CD4-positive, alpha-beta T cell (primary cell): Measurements from ENCODE around the gene PRR9. TPM values are rescaled to one million over a fixed set of nuclear protein-coding genes. Genes with fewer than 3 reads are reported as not detected.
"Not testable (repeated sequence)": the region's sequence is repeated elsewhere in the genome, so short reads cannot be mapped to it uniquely, and the experiment has no call there.

Experiments
- ATAC-seq: fragments of 200-7000 bp; cut with Tn5 transposase; one replicate; pipeline ENCODE4 v1.10.0; 2022; ENCODE audit warnings: mild to moderate bottlenecking; ENCODE audit not compliant: poor library complexity
- CTCF ChIA-PET: fragments of 350-600 bp; sonication (Branson Sonifier 250); formaldehyde crosslinking; loops from one replicate; lab custom pipeline; 2021; ENCODE audit warnings: antibody characterized with exemption, inconsistent platforms; lab: Charles Lee
- POLR2A ChIA-PET: fragments of 350-600 bp; sonication (Branson Sonifier 250); formaldehyde crosslinking; loops from one replicate; lab custom pipeline; 2021; ENCODE audit warnings: antibody characterized with exemption, inconsistent platforms; lab: Charles Lee
- DNase-seq, 14 experiments: peaks; one replicate each; pipeline ENCODE4 v3.0.0-alpha.2; 2013 to 2020; ENCODE audit warnings: mixed read lengths in 2 of 14
- H3K27ac ChIP-seq, 2 donors: one replicate each; pipeline versions ENCODE4 v1.5.1 to v1.7.0; 2013; ENCODE audit warnings: low read length in 2 of 2, low read depth in 1 of 2, mild to moderate bottlenecking in 1 of 2
- H3K27me3 ChIP-seq, 2 experiments: 1 replicate in 1 of 2; 2 replicates in 1 of 2; pipeline versions ENCODE4 v1.6.1 to v1.7.0; 2013; ENCODE audit warnings: low read length in 2 of 2, control low read depth in 1 of 2, mild to moderate bottlenecking in 1 of 2, moderate library complexity in 1 of 2; ENCODE audit not compliant: insufficient read depth in 2 of 2, control insufficient read depth in 1 of 2
- H3K36me3 ChIP-seq: one replicate; pipeline ENCODE4 v1.6.1; 2013; ENCODE audit warnings: low read length, control low read depth; ENCODE audit not compliant: insufficient read depth
- H3K4me1 ChIP-seq: one replicate; pipeline ENCODE4 v1.6.1; 2013; ENCODE audit warnings: low read length, control low read depth; ENCODE audit not compliant: insufficient read depth
- H3K4me3 ChIP-seq: one replicate; pipeline ENCODE4 v1.5.1; 2013; ENCODE audit warnings: mild to moderate bottlenecking, low read length, moderate library complexity
- H3K9me3 ChIP-seq, 2 experiments: 1 replicate in 1 of 2; 2 replicates in 1 of 2; pipeline versions ENCODE4 v1.6.1 to v1.7.0; 2013; ENCODE audit warnings: low read length in 2 of 2, mild to moderate bottlenecking in 2 of 2, control low read depth in 1 of 2, moderate library complexity in 1 of 2; ENCODE audit not compliant: control insufficient read depth in 1 of 2, insufficient read depth in 1 of 2
- H3K27ac Mint-ChIP-seq: one replicate; pipeline ENCODE4 v1.8.0; 2020; ENCODE audit warnings: mixed read lengths
- H3K27me3 Mint-ChIP-seq: one replicate; pipeline ENCODE4 v1.8.0; 2021; ENCODE audit warnings: mixed read lengths
- H3K36me3 Mint-ChIP-seq: one replicate; pipeline ENCODE4 v1.8.0; 2021; ENCODE audit warnings: low read depth, mixed read lengths
- H3K4me1 Mint-ChIP-seq: one replicate; pipeline ENCODE4 v1.8.0; 2021; ENCODE audit warnings: low read depth, mixed read lengths
- H3K4me3 Mint-ChIP-seq: one replicate; pipeline ENCODE4 v1.8.0; 2020; ENCODE audit warnings: mild to moderate bottlenecking, mixed read lengths
- H3K9me3 Mint-ChIP-seq: one replicate; pipeline ENCODE4 v1.8.0; 2020; ENCODE audit warnings: mixed read lengths
- CTCF ChIP-seq: fragments of 200-600 bp; IDR thresholded peaks from one replicate; pipeline ENCODE4 v1.8.0; 2022; ENCODE audit warnings: antibody characterized with exemption, mild to moderate bottlenecking
- intact Hi-C, 2 experiments: fragments of 100-400 bp; cut with DNase I in 1 of 2; cut with micrococcal nuclease in 1 of 2; formaldehyde crosslinking; loops; one replicate each; pipeline versions ENCODE4 v1.15.1 to v1.9.0; 2023 to 2025; cut with DNase I, micrococcal nuclease
- total RNA-seq, 174 experiments: library from RNA in 2 of 174; stranded (reverse) in 2 of 174; gene quantifications; one replicate each; pipeline ENCODE4 v1.2.3 and lab custom pipeline; 2021 to 2026

PRR9 gene
- total RNA-seq, 2 experiments from 2014 or later: not detected

GRCh38 chr1:153217744-153218416 is 496 bp downstream of the PRR9 start:
- no peak overlapping the region for H3K27ac ChIP-seq
- H3K4me3 ChIP-seq: no peak overlapping the region
- Mint-ChIP-seq H3K4me1 (no peaks in the 10 kb centered on the region), H3K36me3 (no peaks in the 10 kb centered on the region), H3K27me3 (peaks cover 12% of the 10 kb centered on the region), H3K9me3 (no peaks in the 10 kb centered on the region), H3K4me3 (no peak overlapping the region), H3K27ac (no peak overlapping the region)
- peaks cover 0 to 7% of the 10 kb centered on the region in 2 experiments for H3K27me3 ChIP-seq
- TF ChIP-seq CTCF: no peak
- intact Hi-C loops: no loop called here
- ChIA-PET CTCF (no interaction called here), POLR2A (no interaction called here)
- ATAC-seq (no peak), DNase-seq (no peak)
- H3K4me1 ChIP-seq: peaks cover 2% of the 10 kb centered on the region
- no peaks in the 10 kb centered on the region for H3K36me3 ChIP-seq
- H3K9me3 ChIP-seq: no peaks in the 10 kb centered on the region

- H3K4me3 Mint-ChIP-seq: no peak overlapping the region
- no peak for ATAC-seq
- no peaks in the 10 kb centered on the region for H3K9me3 Mint-ChIP-seq
- no peak overlapping the region for H3K27ac Mint-ChIP-seq
- H3K27me3 ChIP-seq: peaks cover 0 to 7% of the 10 kb centered on the region in 2 experiments
- POLR2A ChIA-PET: no interaction called here
- TF ChIP-seq CTCF: no peak
- DNase-seq: no peak
- CTCF ChIA-PET: no interaction called here
- H3K4me1 ChIP-seq: peaks cover 3% of the 10 kb centered on the region
- no peaks in the 10 kb centered on the region for H3K4me1 Mint-ChIP-seq
- intact Hi-C loops: no loop called here
- H3K4me3 ChIP-seq: no peak overlapping the region
- H3K9me3 ChIP-seq: no peaks in the 10 kb centered on the region
- no peaks in the 10 kb centered on the region for H3K36me3 ChIP-seq
- H3K36me3 Mint-ChIP-seq: no peaks in the 10 kb centered on the region
- H3K27ac ChIP-seq: no peak overlapping the region
- H3K27me3 Mint-ChIP-seq: peaks cover 11% of the 10 kb centered on the region
Measured at GRCh38 chr1:153220606-153221303, 3.4 kb downstream of the PRR9 start.

GRCh38 chr1:153223040-153223891 is 5.9 kb downstream of the PRR9 start:
- CTCF ChIA-PET: not testable (repeated sequence)
- TF ChIP-seq CTCF: peak; percentile 62

More at GRCh38 chr1:153223040-153223891, 5.9 kb downstream of the PRR9 start:
- H3K9me3 Mint-ChIP-seq, H3K36me3 ChIP-seq, H3K36me3 Mint-ChIP-seq, H3K27ac ChIP-seq, H3K27me3 ChIP-seq, H3K4me1 ChIP-seq, H3K4me3 Mint-ChIP-seq, H3K4me3 ChIP-seq, H3K4me1 Mint-ChIP-seq, H3K27ac Mint-ChIP-seq, POLR2A ChIA-PET, intact Hi-C loops, H3K9me3 ChIP-seq: not testable (repeated sequence)
- peaks cover 11% of the 10 kb centered on the region for H3K27me3 Mint-ChIP-seq
- DNase-seq (peak; percentile 10 to 48 (median 32)), ATAC-seq (peak; percentile 52)
